Vagina (tissue), 2 donors: ENCODE data around the gene COL18A1. TPM values are rescaled to one million over a fixed set of nuclear protein-coding genes. Genes with fewer than 3 reads are reported as not detected.
"Not testable (repeated sequence)": the region's sequence is repeated elsewhere in the genome, so short reads cannot be mapped to it uniquely, and the experiment has no call there.

Experiments used
- DNase-seq, 2 donors: peaks; one replicate each; pipeline ENCODE4 v3.0.0-alpha.2; 2017; ENCODE audit errors: extremely low spot score in 2 of 2
- H3K27ac ChIP-seq: fragments of 200-600 bp; sonication (generic); one replicate; pipeline ENCODE4 v1.5.1; 2019
- H3K27me3 ChIP-seq: fragments of 200-600 bp; sonication (generic); one replicate; pipeline ENCODE4 v1.5.1; 2019
- H3K36me3 ChIP-seq, 2 donors: fragments of 200-600 bp; sonication (generic); one replicate each; pipeline ENCODE4 v1.5.1; 2017 to 2019
- H3K4me1 ChIP-seq: fragments of 200-600 bp; sonication (generic); one replicate; pipeline ENCODE4 v1.5.1; 2019
- H3K4me3 ChIP-seq, 2 donors: fragments of 200-600 bp; sonication (generic); 1 replicate in 1 of 2; 2 replicates in 1 of 2; pipeline ENCODE4 v1.5.1; 2016 to 2019
- H3K9me3 ChIP-seq: fragments of 200-600 bp; sonication (generic); one replicate; pipeline ENCODE4 v1.5.1; 2019
- POLR2A ChIP-seq, 2 donors: fragments of 450-650 bp; IDR thresholded peaks; one replicate each; pipeline ENCODE4 v1.6.1; 2017; ENCODE audit warnings: antibody characterized with exemption in 2 of 2, mild to moderate bottlenecking in 2 of 2, moderate library complexity in 2 of 2
- POLR2AphosphoS5 ChIP-seq, 2 donors: sonication (generic); formaldehyde crosslinking; IDR thresholded peaks; one replicate each; pipeline ENCODE4 v1.9.0; 2017; ENCODE audit warnings: antibody characterized with exemption in 2 of 2, mild to moderate bottlenecking in 2 of 2, low read depth in 1 of 2; ENCODE audit not compliant: insufficient read depth in 1 of 2
- intact Hi-C: fragments of 100-400 bp; cut with DNase I; formaldehyde crosslinking; loops from one replicate; pipeline ENCODE4 v1.15.1; 2023
- total RNA-seq: library from RNA; depleted of rRNA; stranded (reverse); fragments of >200 nt; gene quantifications from one replicate; pipeline ENCODE4 v1.2.3, GENCODE V29; 2016
- TF ChIP-seq, protein P1 (sequence below), 3 experiments: fragments of 450-650 bp in 2 of 3; fragments of 200-600 bp in 1 of 3; sonication (generic) in 1 of 3; IDR thresholded peaks; one replicate each; pipeline ENCODE4 v1.5.1; 2017 to 2019; ENCODE audit warnings: antibody characterized with exemption in 3 of 3, mild to moderate bottlenecking in 2 of 3, moderate library complexity in 2 of 3

Gene COL18A1
- total RNA-seq, 1 donor from 2014 or later: 86.7 TPM

GRCh38 chr21:45434645-45435217 lies 29.8 kb downstream of the COL18A1 start:
- peaks cover 82% of the 10 kb centered on the region for H3K4me1 ChIP-seq

GRCh38 chr21:45435405-45435981 lies 30.5 kb downstream of the COL18A1 start:
- intact Hi-C loops: no loop called here
- Histone ChIP-seq H3K27me3 (no peaks in the 10 kb centered on the region), H3K4me1 (peaks cover 78% of the 10 kb centered on the region)

More at GRCh38 chr21:45434645-45435217, 29.8 kb downstream of the COL18A1 start:
- Histone ChIP-seq H3K27ac (peak overlapping the region; percentile 82), H3K36me3 (no peaks in the 10 kb centered on the region), H3K27me3 (no peaks in the 10 kb centered on the region), H3K9me3 (no peaks in the 10 kb centered on the region), H3K4me3 (no peak overlapping the region)
- intact Hi-C loops: no loop called here
- DNase-seq: no peak
- TF ChIP-seq, protein P1, sequence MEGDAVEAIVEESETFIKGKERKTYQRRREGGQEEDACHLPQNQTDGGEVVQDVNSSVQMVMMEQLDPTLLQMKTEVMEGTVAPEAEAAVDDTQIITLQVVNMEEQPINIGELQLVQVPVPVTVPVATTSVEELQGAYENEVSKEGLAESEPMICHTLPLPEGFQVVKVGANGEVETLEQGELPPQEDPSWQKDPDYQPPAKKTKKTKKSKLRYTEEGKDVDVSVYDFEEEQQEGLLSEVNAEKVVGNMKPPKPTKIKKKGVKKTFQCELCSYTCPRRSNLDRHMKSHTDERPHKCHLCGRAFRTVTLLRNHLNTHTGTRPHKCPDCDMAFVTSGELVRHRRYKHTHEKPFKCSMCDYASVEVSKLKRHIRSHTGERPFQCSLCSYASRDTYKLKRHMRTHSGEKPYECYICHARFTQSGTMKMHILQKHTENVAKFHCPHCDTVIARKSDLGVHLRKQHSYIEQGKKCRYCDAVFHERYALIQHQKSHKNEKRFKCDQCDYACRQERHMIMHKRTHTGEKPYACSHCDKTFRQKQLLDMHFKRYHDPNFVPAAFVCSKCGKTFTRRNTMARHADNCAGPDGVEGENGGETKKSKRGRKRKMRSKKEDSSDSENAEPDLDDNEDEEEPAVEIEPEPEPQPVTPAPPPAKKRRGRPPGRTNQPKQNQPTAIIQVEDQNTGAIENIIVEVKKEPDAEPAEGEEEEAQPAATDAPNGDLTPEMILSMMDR (IDR thresholded peaks at IDR 0.05): no peak
- TF ChIP-seq POLR2A (IDR thresholded peaks at IDR 0.05) (no peak), POLR2AphosphoS5 (IDR thresholded peaks at IDR 0.05; ENCODE audit: insufficient read depth in 1 of 2, low read depth in 1 of 2) (no peak)

DNA sequence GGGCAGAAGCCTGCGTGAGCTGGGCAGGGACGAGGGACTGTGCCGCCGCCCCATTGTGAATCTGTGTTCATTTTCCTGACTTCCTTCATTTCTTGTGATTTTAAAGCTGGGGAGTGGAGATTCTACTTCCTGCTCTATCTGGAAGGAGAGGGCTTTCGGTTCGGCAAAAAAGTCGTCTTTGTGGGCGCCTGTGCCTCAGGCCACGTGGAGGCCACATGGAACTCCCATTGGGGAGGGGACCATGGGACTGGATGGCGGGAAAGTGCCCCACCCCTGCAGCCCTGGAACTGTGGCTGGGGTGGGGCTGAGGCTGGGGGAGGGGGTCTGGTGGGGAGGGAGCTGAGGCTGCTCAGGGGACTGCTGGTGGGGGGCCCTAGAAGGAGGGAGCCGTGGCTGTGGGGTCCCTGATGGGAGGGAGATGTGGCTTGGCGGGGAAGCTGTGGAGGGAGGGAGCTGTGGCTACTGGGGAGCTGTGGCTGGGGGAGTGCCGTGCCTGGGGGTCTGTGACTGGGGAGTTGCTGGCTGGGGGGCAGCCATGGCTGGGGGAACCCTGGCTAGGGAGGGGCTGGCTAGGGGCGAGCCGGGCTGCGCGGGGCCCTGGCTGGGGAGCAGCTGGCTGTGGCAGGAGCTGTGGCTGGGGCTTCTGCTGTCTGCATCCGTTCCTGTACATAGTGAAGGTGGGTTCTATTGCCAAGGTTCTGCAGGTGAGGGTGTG lies 31.5 kb downstream of the COL18A1 start:
- no peaks in the 10 kb centered on the region for H3K36me3 ChIP-seq
- DNase-seq: no peak
- H3K27me3 ChIP-seq: no peaks in the 10 kb centered on the region
- intact Hi-C loops: no loop called here
- no peaks in the 10 kb centered on the region for H3K9me3 ChIP-seq
- no peak overlapping the region for H3K4me3 ChIP-seq
- TF ChIP-seq POLR2A (IDR thresholded peaks at IDR 0.05) (no peak), POLR2AphosphoS5 (IDR thresholded peaks at IDR 0.05; ENCODE audit: insufficient read depth in 1 of 2, low read depth in 1 of 2) (no peak)
- TF ChIP-seq, protein P1 (IDR thresholded peaks at IDR 0.05): no peak
- H3K4me1 ChIP-seq: peaks cover 76% of the 10 kb centered on the region
- H3K27ac ChIP-seq: peak overlapping the region; percentile 82

More at GRCh38 chr21:45435405-45435981, 30.5 kb downstream of the COL18A1 start:
- H3K9me3 ChIP-seq: no peaks in the 10 kb centered on the region
- TF ChIP-seq POLR2AphosphoS5 (IDR thresholded peaks at IDR 0.05; ENCODE audit: insufficient read depth in 1 of 2, low read depth in 1 of 2): no peak
- TF ChIP-seq POLR2A (IDR thresholded peaks at IDR 0.05): no peak
- TF ChIP-seq, protein P1 (IDR thresholded peaks at IDR 0.05): no peak
- H3K36me3 ChIP-seq: no peaks in the 10 kb centered on the region
- peak overlapping the region; percentile 82 for H3K27ac ChIP-seq
- DNase-seq: no peak
- no peak overlapping the region for H3K4me3 ChIP-seq

DNA sequence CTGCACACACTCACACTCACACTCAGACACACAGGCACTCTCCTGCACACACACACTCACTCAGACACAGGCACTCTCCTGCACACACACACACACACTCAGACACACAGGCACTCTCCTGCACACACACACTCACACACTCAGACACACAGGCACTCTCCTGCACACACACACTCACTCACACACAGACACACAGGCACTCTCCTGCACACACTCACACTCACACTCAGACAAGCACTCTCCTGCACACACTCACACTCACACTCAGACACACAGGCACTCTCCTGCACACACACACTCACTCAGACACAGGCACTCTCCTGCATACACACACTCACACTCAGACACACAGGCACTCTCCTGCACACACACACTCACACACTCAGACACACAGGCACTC lies 32.9 kb downstream of the COL18A1 start:
- not testable (repeated sequence) for DNase-seq, H3K27me3 ChIP-seq, H3K4me3 ChIP-seq, H3K9me3 ChIP-seq, H3K36me3 ChIP-seq, H3K27ac ChIP-seq
- intact Hi-C loops: loop anchor here (2.0 kb wide), 1 partner anchor 145 kb away; no protein-coding TSS in a partner anchor
- H3K4me1 ChIP-seq: peaks cover 63% of the 10 kb centered on the region

DNA sequence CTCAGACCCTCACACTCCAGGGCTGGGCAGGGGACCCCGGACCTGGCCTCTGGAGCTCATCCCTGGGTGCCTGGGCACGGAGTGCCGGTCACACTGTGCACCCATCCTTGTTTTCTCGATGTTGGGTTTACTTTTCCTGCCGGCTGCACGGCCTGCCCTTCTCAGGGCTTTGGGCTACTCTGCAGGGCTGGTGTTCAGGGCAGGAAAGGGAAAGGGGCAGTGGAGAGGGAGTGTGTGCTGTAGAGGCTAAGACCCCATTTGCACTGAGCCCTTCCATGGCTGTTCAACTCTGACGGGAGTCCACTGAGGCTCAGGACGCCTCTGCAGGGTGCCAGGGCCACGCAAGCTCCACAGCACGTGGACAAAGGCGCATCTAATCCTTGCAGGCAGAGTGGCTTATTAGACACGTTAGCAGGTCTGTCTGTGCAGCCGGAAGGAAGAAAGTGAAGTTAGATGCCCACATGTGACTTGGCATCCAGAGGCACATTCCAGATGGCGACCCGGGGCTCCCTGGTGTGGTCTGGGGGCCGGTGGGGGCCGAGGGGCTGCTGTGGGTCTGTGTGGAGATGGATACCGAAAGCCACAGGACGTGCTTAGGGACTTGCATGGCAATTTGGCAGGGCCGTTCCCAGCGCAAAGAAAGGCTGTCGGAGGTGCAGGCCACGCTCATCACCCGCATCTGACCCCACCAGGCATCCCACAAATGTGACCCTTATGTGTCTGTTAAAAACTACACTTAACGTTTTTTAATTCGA lies 33.6 kb downstream of the COL18A1 start:
- intact Hi-C loops: loop anchor here (2.0 kb wide), 1 partner anchor 146 kb away; no protein-coding TSS in a partner anchor
- H3K9me3 ChIP-seq: no peaks in the 10 kb centered on the region
- no peak for DNase-seq
- TF ChIP-seq, protein P1 (IDR thresholded peaks at IDR 0.05): no peak
- TF ChIP-seq POLR2AphosphoS5 (IDR thresholded peaks at IDR 0.05; ENCODE audit: insufficient read depth in 1 of 2, low read depth in 1 of 2) (no peak), POLR2A (IDR thresholded peaks at IDR 0.05) (no peak)
- peak overlapping the region; percentile 85 for H3K27ac ChIP-seq
- peaks cover 55% of the 10 kb centered on the region for H3K4me1 ChIP-seq
- no peaks in the 10 kb centered on the region for H3K27me3 ChIP-seq
- H3K4me3 ChIP-seq: peak overlapping the region; percentile 30 to 38
- no peaks in the 10 kb centered on the region for H3K36me3 ChIP-seq
